Measurements from ENCODE around the gene PLXND1.
A peak's percentile ranks its signal among the peaks of the same experiment; 100 is the strongest.

The PLXND1 gene

DNA sequence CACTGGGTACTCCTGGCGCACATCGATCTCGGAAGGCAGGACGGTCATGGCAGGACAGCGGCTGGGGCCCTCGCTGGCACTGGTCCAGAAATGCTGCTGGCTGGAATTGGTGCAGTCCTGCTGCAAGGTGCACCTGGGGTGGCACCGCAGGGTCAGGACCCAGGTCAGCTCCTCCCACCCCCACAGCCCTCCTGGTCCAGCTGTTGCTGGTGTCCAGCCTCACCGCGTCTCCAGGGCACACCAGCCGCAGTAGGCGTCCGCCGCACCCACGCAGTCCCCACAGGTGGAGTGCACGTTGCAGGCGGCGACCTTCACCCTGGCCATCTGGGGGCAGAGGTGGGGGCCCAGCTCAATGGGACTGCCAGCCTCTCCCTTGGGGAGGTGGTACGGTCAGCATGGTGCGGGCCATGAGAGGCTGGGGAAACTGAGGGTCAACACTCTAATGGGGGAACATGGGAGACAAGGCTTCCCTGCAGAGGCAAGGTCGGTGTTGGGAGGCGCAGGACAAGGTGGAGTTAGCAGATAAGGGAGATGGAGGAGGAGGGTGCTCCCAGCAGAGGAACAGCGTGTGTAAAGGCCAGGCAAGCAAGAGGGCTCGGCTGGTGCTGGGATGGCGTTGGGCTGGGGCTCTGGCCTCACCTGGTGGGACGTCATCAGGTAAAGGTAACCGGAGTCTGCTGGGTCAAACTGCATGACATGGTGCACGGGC lies 20.4 kb downstream of the PLXND1 start:
- DNase-seq (ENCODE audit: low read depth in 1 of 2, low spot score in 1 of 2): no peak

DNA sequence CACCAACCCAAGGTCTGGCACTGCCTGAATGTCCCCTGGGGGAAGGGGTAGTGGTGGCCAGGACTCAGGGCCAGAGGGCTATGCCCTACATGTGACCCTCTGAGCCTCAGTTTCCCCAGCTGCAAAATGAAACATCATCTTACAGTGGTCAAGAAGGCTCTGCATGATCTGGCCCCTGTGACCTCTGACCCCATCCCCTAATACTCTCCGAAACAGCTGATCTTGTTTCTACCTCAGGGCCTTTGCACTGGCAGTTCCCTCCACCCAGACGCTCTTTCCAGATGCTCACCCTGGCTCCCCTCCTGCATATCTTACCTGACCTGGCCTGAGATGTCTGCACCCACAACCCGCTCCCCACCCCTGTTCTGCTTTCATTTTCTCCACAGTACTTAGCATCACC lies 21.8 kb downstream of the PLXND1 start:
- no peak for DNase-seq (ENCODE audit: low read depth in 1 of 2, low spot score in 1 of 2)

DNA sequence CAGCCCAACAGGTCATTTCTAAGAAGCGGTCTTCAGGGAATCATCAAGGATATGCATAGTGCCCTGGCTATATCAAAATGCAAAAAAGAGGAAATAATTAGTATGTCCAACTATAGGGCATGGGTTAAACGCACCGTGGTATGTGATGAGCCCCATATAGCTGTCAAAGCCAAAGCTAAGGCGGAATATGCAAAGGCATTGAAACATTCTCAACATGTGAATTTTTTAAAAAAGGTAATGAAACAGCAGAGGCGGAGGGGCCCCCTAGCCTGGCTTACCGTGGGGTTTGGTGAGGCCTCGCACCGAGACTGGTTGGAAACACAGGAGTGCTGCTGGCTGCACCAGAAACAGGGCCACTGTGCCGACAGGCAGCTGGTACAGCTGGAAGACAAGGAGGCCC lies 23.2 kb downstream of the PLXND1 start:
- DNase-seq (ENCODE audit: low read depth in 1 of 2, low spot score in 1 of 2): no peak

DNA sequence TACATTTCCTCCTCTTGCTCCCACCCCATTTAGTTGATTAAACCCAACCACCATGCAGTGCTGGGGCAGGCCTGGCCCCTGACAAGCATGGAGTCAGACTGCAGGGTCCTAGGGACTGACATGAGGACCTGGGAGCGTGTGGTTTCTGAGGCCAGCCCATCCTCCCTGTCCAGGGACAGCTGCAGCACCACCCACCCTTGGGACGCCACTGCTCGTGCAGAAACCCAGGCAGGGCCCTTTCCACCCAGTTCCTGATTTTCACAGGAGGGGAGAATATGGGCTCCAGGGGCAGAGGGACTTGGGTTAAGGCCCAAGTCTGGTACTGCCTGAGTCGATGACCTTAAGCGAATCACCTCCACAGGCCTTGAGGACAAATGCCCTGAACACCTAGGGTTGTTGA lies 23.7 kb downstream of the PLXND1 start:
- no peak for DNase-seq (ENCODE audit: low read depth in 1 of 2, low spot score in 1 of 2)

- no peak for DNase-seq (ENCODE audit: low read depth in 1 of 2, low spot score in 1 of 2)
Observed at GRCh38 chr3:129581623-129582022, 24.9 kb downstream of the PLXND1 start.

DNA sequence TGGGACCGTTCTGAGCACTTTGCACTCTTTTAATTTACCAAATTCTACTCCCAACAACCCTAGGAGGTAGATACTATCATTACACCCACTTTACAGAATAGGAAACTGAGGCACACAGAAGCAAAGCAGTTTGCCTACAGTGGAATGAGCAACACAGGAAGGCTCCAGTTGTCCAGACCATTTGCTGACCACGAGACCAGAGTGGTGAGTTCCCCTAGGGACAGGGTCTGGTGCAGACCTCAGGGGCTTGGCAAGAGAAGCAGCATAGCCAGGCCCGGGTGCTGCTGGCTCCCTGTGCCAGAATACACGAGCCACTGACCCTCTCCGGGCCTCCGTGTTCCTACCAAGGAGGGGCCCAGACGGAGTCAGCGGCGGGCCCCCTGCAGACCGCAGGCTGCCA lies 26.5 kb downstream of the PLXND1 start:
- no peak for DNase-seq (ENCODE audit: low read depth in 1 of 2, low spot score in 1 of 2)

GRCh38 chr3:129577925-129578786 lies 28.3 kb downstream of the PLXND1 start:
- DNase-seq (ENCODE audit: low read depth in 1 of 2, low spot score in 1 of 2): no peak

- no peak for DNase-seq (ENCODE audit: low read depth in 1 of 2, low spot score in 1 of 2)
Observed at GRCh38 chr3:129577366-129577765, 29.1 kb downstream of the PLXND1 start.

GRCh38 chr3:129576514-129577352 lies 29.7 kb downstream of the PLXND1 start:
- DNase-seq (ENCODE audit: low read depth in 1 of 2, low spot score in 1 of 2): peak; percentile 4 to 8

GRCh38 chr3:129575997-129576384 lies 30.5 kb downstream of the PLXND1 start:
- no peak for DNase-seq (ENCODE audit: low read depth in 1 of 2, low spot score in 1 of 2)

DNA sequence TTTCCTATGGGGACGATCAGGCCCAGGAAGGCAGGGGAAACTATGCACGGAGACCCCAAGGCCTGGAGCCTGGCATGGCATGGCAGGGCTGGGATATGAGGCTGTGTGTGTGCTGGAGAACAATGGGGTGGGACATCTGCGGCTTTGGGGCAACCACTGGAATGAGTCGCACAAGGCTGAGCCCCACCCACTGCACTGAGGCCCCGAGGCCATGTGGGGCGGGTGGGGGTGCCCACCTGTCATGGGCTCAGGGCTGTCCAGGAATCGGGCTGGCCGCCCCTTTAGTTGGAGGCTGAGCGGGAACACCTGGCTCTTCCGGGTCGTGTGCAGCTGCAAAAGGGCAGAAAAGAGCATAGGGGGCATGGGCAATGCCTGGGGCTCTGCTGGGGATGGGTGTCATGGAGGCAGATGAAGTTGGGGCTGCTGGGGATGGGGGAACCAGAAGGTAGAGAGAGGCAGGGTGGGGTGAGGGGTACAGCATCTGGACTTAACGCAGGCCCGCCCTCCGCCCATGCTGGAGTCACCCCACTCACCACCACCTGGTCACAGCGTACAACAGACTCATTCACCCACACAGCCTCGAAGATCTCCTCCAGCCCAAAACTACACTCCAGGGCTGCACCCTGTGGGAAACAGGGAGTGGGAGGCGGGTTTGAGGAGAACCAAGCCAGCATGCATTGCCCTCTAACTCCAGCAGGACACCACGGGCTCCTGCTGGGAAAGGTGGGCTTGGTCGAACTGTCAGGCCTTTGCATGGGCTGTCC lies 31.1 kb downstream of the PLXND1 start:
- DNase-seq (ENCODE audit: low read depth in 1 of 2, low spot score in 1 of 2): no peak

DNA sequence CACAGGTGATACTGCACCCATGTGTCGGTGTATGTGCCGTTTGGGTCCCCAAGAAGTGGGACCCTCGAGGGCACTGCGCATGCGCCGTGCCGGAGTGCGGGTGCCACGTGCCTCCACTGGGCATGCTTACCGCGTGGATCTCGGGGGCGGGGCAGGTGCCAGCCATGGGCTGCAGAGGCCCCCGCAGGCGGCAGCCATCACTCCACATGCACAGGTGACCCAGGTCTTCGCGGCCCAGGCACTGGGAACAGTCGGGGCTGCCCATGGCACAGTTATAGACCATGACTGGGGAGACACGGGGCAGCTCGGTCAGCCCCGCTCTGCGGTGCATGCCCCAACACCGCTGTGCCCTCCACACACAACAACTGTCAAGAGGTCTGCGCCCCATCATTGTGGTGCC lies 32.3 kb downstream of the PLXND1 start:
- DNase-seq (ENCODE audit: low read depth in 1 of 2, low spot score in 1 of 2): no peak

DNA sequence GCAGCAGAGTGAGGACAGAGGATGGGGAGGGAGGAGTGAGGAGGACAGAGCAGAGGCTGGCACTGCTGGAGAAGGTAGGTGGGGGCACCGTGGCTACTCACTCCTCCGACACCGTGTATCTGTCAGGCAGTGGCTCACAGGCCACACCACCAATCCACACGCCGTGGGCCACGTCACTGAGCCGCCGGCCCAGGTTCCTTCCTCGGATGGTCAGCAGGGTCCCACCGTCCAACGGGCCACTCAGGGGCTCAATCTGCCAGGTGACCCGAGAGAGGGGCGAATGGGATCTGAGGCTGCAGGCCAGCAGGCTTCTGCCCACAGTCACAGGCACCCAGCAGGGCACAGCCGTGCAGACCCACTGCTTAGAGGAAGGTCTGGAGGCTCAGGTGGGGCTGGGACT lies 33.0 kb downstream of the PLXND1 start:
- DNase-seq (ENCODE audit: low read depth in 1 of 2, low spot score in 1 of 2): no peak

DNA sequence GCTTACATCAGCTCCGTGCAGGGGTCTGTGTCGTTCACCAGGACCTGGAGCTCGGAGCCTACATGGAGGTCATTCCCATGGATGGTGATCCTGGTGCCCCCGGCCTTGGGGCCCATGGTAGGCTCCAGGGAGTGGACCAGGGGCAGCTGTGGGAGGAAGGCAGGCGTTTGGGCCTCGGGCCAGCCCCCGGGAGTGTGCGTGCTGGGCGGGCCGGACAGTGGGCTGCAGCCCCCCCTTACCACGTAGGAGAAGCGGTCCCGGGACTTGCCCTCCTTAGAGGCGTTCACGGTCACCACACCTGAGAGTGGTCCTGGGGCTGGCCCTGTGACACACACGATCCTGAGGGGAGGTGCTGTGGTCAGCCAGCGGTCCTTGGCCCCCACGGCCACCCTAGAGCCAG lies 33.9 kb downstream of the PLXND1 start:
- DNase-seq (ENCODE audit: low read depth in 1 of 2, low spot score in 1 of 2): no peak

GRCh38 chr3:129571605-129572547 lies 34.6 kb downstream of the PLXND1 start:
- no peak for DNase-seq (ENCODE audit: low read depth in 1 of 2, low spot score in 1 of 2)

GRCh38 chr3:129569856-129570255 lies 36.6 kb downstream of the PLXND1 start:
- DNase-seq (ENCODE audit: low read depth in 1 of 2, low spot score in 1 of 2): no peak

GRCh38 chr3:129567939-129568338 lies 38.5 kb downstream of the PLXND1 start:
- no peak for DNase-seq (ENCODE audit: low read depth in 1 of 2, low spot score in 1 of 2)

GRCh38 chr3:129567176-129567705 lies 39.2 kb downstream of the PLXND1 start:
- DNase-seq (ENCODE audit: low read depth in 1 of 2, low spot score in 1 of 2): no peak

GRCh38 chr3:129565902-129566301 lies 40.6 kb downstream of the PLXND1 start:
- no peak for DNase-seq (ENCODE audit: low read depth in 1 of 2, low spot score in 1 of 2)

All from activated CD4-positive, alpha-beta T cell treated with anti-CD3 and anti-CD28 coated beads, Interleukin-2, amount 50 U/mL, for 24 hours (primary cell).